Caco-2 (cell line): ENCODE data around the gene MNAT1. TPM values are rescaled to one million over a fixed set of nuclear protein-coding genes. Genes with fewer than 3 reads are reported as not detected.

Source experiments
- BruUV-seq: library from RNA; stranded (reverse); fragments of 400-500 nt; replicated peaks from 2 replicates; lab custom pipeline; 2021; lab: Mats Ljungman, UMichigan
- CTCF ChIA-PET: fragments of 300-600 bp; sonication (Branson Sonifier 250); formaldehyde crosslinking; loops from one replicate; lab custom pipeline; 2022; ENCODE audit warnings: antibody characterized with exemption; lab: Charles Lee
- POLR2A ChIA-PET: fragments of 300-600 bp; sonication (Branson Sonifier 250); formaldehyde crosslinking; loops from one replicate; lab custom pipeline; 2022; ENCODE audit warnings: antibody characterized with exemption; lab: Charles Lee
- DNase-seq, 2 experiments: peaks; one replicate each; pipeline versions ENCODE4 v3.0.0 to v3.0.0-alpha.2; 2020 to 2022
- H3K27me3 ChIP-seq: replicated peaks from 2 replicates; pipeline ENCODE4 v1.6.0; 2011; ENCODE audit warnings: low read length; ENCODE audit not compliant: control insufficient read depth, insufficient read depth
- H3K36me3 ChIP-seq: 2 replicates; pipeline ENCODE4 v1.5.1; 2011; ENCODE audit warnings: low read length; ENCODE audit not compliant: control insufficient read depth, insufficient read depth
- H3K4me1 ChIP-seq: fragments of 250-450 bp; sonication (Bioruptor Pico); 2 replicates; pipeline ENCODE4 v1.5.1; 2020; ENCODE audit warnings: mild to moderate bottlenecking
- H3K4me3 ChIP-seq: 2 replicates; pipeline ENCODE4 v1.5.1; 2011; ENCODE audit warnings: low read depth, mild to moderate bottlenecking, control low read depth, low read length
- H3K9me3 ChIP-seq: fragments of 250-450 bp; sonication (Bioruptor Pico); 2 replicates; pipeline ENCODE4 v1.5.1; 2020; ENCODE audit warnings: mild to moderate bottlenecking, moderate library complexity
- H3K27ac Mint-ChIP-seq: one replicate; pipeline ENCODE4 v1.8.0; 2022; ENCODE audit warnings: mixed read lengths; ENCODE audit not compliant: unreplicated experiment
- H3K27me3 Mint-ChIP-seq: one replicate; pipeline ENCODE4 v1.8.0; 2022; ENCODE audit warnings: mixed read lengths; ENCODE audit not compliant: insufficient read depth, unreplicated experiment
- H3K36me3 Mint-ChIP-seq: one replicate; pipeline ENCODE4 v1.8.0; 2022; ENCODE audit warnings: mild to moderate bottlenecking, mixed read lengths; ENCODE audit not compliant: insufficient read depth, unreplicated experiment
- H3K4me1 Mint-ChIP-seq: one replicate; pipeline ENCODE4 v1.8.0; 2022; ENCODE audit warnings: low read depth, mixed read lengths; ENCODE audit not compliant: unreplicated experiment
- H3K4me3 Mint-ChIP-seq: one replicate; pipeline ENCODE4 v1.8.0; 2022; ENCODE audit warnings: mild to moderate bottlenecking, moderate library complexity, mixed read lengths; ENCODE audit not compliant: unreplicated experiment
- H3K9me3 Mint-ChIP-seq: one replicate; pipeline ENCODE4 v1.8.0; 2022; ENCODE audit warnings: mixed read lengths; ENCODE audit not compliant: unreplicated experiment
- CTCF ChIP-seq, 2 experiments: fragments of 200-600 bp in 1 of 2; IDR thresholded peaks; 1 replicate in 1 of 2; 2 replicates in 1 of 2; pipeline versions ENCODE4 v1.5.1 to v1.8.0; 2011 to 2022; ENCODE audit warnings: antibody characterized with exemption in 1 of 2, control low read depth in 1 of 2, inconsistent platforms in 1 of 2, low read depth in 1 of 2, low read length in 1 of 2, mild to moderate bottlenecking in 1 of 2, moderate library complexity in 1 of 2; ENCODE audit not compliant: insufficient read depth in 1 of 2, severe bottlenecking in 1 of 2, unreplicated experiment in 1 of 2
- intact Hi-C: fragments of 100-400 bp; cut with micrococcal nuclease; formaldehyde crosslinking; loops from one replicate; pipeline ENCODE4 v1.10.0; 2022; ENCODE audit not compliant: unreplicated experiment
- total RNA-seq: library from RNA; stranded (reverse); gene quantifications from 2 replicates; pipeline ENCODE4 v1.2.3, GENCODE V29; 2022

MNAT1 gene
- total RNA-seq, 1 experiment from 2014 or later: 36.4 TPM

GRCh38 chr14:60956632-60957031 lies 222.1 kb downstream of the MNAT1 start:
- Histone ChIP-seq H3K36me3 (no peaks in the 10 kb centered on the region), H3K4me3 (no peak overlapping the region), H3K4me1 (no peaks in the 10 kb centered on the region), H3K27me3 (no peaks in the 10 kb centered on the region), H3K9me3 (peaks cover 4% of the 10 kb centered on the region; the same call in 1 of the 2 replicates)
- no peak for DNase-seq
- Mint-ChIP-seq H3K4me1 (no peaks in the 10 kb centered on the region), H3K27ac (no peak overlapping the region), H3K4me3 (no peak overlapping the region), H3K9me3 (peaks cover 21% of the 10 kb centered on the region), H3K27me3 (no peaks in the 10 kb centered on the region), H3K36me3 (peaks cover 9% of the 10 kb centered on the region)
- POLR2A ChIA-PET: no interaction called here
- no peak for TF ChIP-seq CTCF (IDR thresholded peaks at IDR 0.05; ENCODE audit: insufficient read depth in 1 of 2, low read depth in 1 of 2, low read length in 1 of 2, severe bottlenecking in 1 of 2, unreplicated experiment in 1 of 2)
- intact Hi-C loops: no loop called here
- BruUV-seq: no TSS peak
- CTCF ChIA-PET: no interaction called here

- no peak overlapping the region for H3K4me3 ChIP-seq
- peaks cover 4% of the 10 kb centered on the region; the same call in 1 of the 2 replicates for H3K9me3 ChIP-seq
- DNase-seq: no peak
- CTCF ChIA-PET: no interaction called here
- Mint-ChIP-seq H3K4me3 (no peak overlapping the region), H3K27me3 (no peaks in the 10 kb centered on the region), H3K27ac (no peak overlapping the region), H3K36me3 (peaks cover 9% of the 10 kb centered on the region), H3K9me3 (peaks cover 21% of the 10 kb centered on the region), H3K4me1 (no peaks in the 10 kb centered on the region)
- intact Hi-C loops: no loop called here
- TF ChIP-seq CTCF (IDR thresholded peaks at IDR 0.05; ENCODE audit: insufficient read depth in 1 of 2, low read depth in 1 of 2, low read length in 1 of 2, severe bottlenecking in 1 of 2, unreplicated experiment in 1 of 2): no peak
- BruUV-seq: no TSS peak
- POLR2A ChIA-PET: no interaction called here
- H3K36me3 ChIP-seq: no peaks in the 10 kb centered on the region
- H3K27me3 ChIP-seq: no peaks in the 10 kb centered on the region
- no peaks in the 10 kb centered on the region for H3K4me1 ChIP-seq
These were observed 223.6 kb downstream of the MNAT1 start for GRCh38 chr14:60958146-60958545.

GRCh38 chr14:60963761-60964160 lies 229.2 kb downstream of the MNAT1 start:
- no peaks in the 10 kb centered on the region for H3K9me3 ChIP-seq
- no peak for TF ChIP-seq CTCF (IDR thresholded peaks at IDR 0.05; ENCODE audit: insufficient read depth in 1 of 2, low read depth in 1 of 2, low read length in 1 of 2, severe bottlenecking in 1 of 2, unreplicated experiment in 1 of 2)
- H3K9me3 Mint-ChIP-seq: no peaks in the 10 kb centered on the region
- no peak overlapping the region for H3K27ac Mint-ChIP-seq
- peaks cover 17% of the 10 kb centered on the region for H3K4me1 ChIP-seq
- no peaks in the 10 kb centered on the region for H3K27me3 Mint-ChIP-seq
- H3K4me3 Mint-ChIP-seq: no peak overlapping the region
- DNase-seq: peak in 1 of 2 experiments; percentile 3
- no peaks in the 10 kb centered on the region for H3K4me1 Mint-ChIP-seq
- no peak overlapping the region for H3K4me3 ChIP-seq
- intact Hi-C loops: no loop called here
- BruUV-seq: no TSS peak
- no peaks in the 10 kb centered on the region for H3K36me3 ChIP-seq
- no peaks in the 10 kb centered on the region for H3K36me3 Mint-ChIP-seq
- H3K27me3 ChIP-seq: no peaks in the 10 kb centered on the region
- CTCF ChIA-PET: no interaction called here
- POLR2A ChIA-PET: no interaction called here
